Measurements from ENCODE around the gene C1QTNF8.

Gene C1QTNF8

GRCh38 chr16:1049976-1050247, 46.1 kb downstream of the C1QTNF8 start:
- TF ChIP-seq CTCF (IDR thresholded peaks at IDR 0.05) = no peak

GRCh38 chr16:1049113-1049975, 46.7 kb downstream of the C1QTNF8 start:
- no peak for TF ChIP-seq CTCF (IDR thresholded peaks at IDR 0.05)

GRCh38 chr16:1048442-1049112, 47.5 kb downstream of the C1QTNF8 start:
- no peak for TF ChIP-seq CTCF (IDR thresholded peaks at IDR 0.05)

- TF ChIP-seq CTCF (IDR thresholded peaks at IDR 0.05) = no peak
These were observed 48.2 kb downstream of the C1QTNF8 start for GRCh38 chr16:1047801-1048200.

- TF ChIP-seq CTCF (IDR thresholded peaks at IDR 0.05) = no peak
These were observed 48.9 kb downstream of the C1QTNF8 start for GRCh38 chr16:1047123-1047522.

GRCh38 chr16:1045993-1046911, 49.8 kb downstream of the C1QTNF8 start:
- TF ChIP-seq CTCF (IDR thresholded peaks at IDR 0.05) = no peak

GRCh38 chr16:1045310-1045992, 50.6 kb downstream of the C1QTNF8 start:
- TF ChIP-seq CTCF (IDR thresholded peaks at IDR 0.05) = no peak
